ENCODE measurements around the gene LAPTM5. TPM values are rescaled to one million over a fixed set of nuclear protein-coding genes. Genes with fewer than 3 reads are reported as not detected.

The LAPTM5 gene
- total and polyA plus RNA-seq, 2 of the 13 experiments (the other 11 are each of a cell fraction or from before 2014, with no cell fraction given) = 0.41 to 0.86 TPM

DNA sequence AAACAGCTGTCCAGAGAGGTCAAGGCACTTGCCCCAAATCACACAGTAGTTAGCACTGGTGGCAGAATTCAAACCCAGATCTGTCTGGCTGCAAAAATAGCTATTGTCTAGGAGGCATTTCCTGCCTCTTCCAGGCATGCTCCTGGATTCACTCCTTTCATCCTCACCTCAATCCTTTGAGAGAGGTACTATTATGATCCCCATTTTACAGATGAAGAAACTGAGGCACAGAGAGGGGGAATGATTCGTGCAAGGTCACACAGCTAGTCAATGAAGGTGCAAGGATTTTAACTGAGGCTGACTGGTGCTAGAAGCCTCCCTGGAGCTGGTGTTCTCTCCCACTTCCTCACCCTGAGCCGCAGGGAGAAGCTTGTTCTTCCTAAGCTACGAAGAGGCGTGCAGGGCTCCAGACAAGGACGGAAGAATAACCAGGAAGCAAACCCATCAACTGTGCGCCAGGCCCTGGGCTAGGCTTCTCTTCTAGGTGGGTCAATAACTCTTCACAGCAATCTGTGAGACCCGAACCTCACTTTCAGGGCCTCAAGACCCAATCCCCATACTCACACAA lies 631 bp upstream of the LAPTM5 start:
- no peak overlapping the region for H3K4me3 ChIP-seq (replicated peaks in 1 of 3; ENCODE audit: insufficient read depth in 1 of 3, low read depth in 2 of 3, low read length in 3 of 3)
- WGBS (ENCODE audit: low lambda C conversion rate) = 55% methylated on average over 6 of the region's 7 CpGs
- in situ Hi-C loops (cut with HindIII; ENCODE audit: extremely low pct_ligation_motif_present, low pct_unique_long_range_greater_than_20kb) = no loop called here

More for the DNA sequence above, 631 bp upstream of the LAPTM5 start:
- no peaks in the 10 kb centered on the region for H3K79me2 ChIP-seq (ENCODE audit: insufficient read depth, low read length)
- H3K9me3 ChIP-seq (ENCODE audit: low read length) = no peaks in the 10 kb centered on the region
- H3K27ac ChIP-seq (ENCODE audit: extremely low read length, insufficient read depth, low read length) = no peak overlapping the region
- intact Hi-C loops (cut with micrococcal nuclease; ENCODE audit: unreplicated experiment) = no loop called here
- CTCF ChIA-PET (ENCODE audit: low intra/inter-chr PET ratio, low total read pairs) = no interaction called here
- no peak overlapping the region for H3K9ac ChIP-seq (ENCODE audit: insufficient read depth, low read depth, low read length)
- peaks cover 4 to 40% of the 10 kb centered on the region in 2 experiments; a peak in 3 of 5 replicates for H3K27me3 ChIP-seq (ENCODE audit: control insufficient read depth in 1 of 2, insufficient read depth in 2 of 2, low read length in 2 of 2)
- no peaks in the 10 kb centered on the region for H4K20me1 ChIP-seq (ENCODE audit: insufficient read depth, low read length)
- H3K36me3 ChIP-seq (replicated peaks in 1 of 2; ENCODE audit: control insufficient read depth in 1 of 2, insufficient read depth in 2 of 2, low read length in 2 of 2) = no peaks in the 10 kb centered on the region
- DNase-seq (ENCODE audit: low spot score) = no peak
- no TSS peak for BruUV-seq (replicated peaks)
- POLR2A ChIA-PET = interaction anchor here (1.6 kb wide), 1 partner anchor 12 kb away, joined by 3 read pairs; no protein-coding TSS in a partner anchor
- FAIRE-seq = no peak
- peaks cover 19% of the 10 kb centered on the region for H3K4me1 ChIP-seq (ENCODE audit: insufficient read depth, low read length)
- ATAC-seq = no peak
- TF ChIP-seq, protein P1, sequence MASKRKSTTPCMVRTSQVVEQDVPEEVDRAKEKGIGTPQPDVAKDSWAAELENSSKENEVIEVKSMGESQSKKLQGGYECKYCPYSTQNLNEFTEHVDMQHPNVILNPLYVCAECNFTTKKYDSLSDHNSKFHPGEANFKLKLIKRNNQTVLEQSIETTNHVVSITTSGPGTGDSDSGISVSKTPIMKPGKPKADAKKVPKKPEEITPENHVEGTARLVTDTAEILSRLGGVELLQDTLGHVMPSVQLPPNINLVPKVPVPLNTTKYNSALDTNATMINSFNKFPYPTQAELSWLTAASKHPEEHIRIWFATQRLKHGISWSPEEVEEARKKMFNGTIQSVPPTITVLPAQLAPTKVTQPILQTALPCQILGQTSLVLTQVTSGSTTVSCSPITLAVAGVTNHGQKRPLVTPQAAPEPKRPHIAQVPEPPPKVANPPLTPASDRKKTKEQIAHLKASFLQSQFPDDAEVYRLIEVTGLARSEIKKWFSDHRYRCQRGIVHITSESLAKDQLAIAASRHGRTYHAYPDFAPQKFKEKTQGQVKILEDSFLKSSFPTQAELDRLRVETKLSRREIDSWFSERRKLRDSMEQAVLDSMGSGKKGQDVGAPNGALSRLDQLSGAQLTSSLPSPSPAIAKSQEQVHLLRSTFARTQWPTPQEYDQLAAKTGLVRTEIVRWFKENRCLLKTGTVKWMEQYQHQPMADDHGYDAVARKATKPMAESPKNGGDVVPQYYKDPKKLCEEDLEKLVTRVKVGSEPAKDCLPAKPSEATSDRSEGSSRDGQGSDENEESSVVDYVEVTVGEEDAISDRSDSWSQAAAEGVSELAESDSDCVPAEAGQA (IDR thresholded peaks at IDR 0.05; ENCODE audit: low read depth) = no peak
- TF ChIP-seq, protein P1 (CRISPR knock-in tag; IDR thresholded peaks at IDR 0.05; ENCODE audit: borderline replicate concordance) = no peak
- TF ChIP-seq U2AF1 (optimal IDR thresholded peaks at IDR 0.05; ENCODE audit: low read depth, low read length) = no peak
- TF ChIP-seq ZNF816 (CRISPR knock-in tag; IDR thresholded peaks at IDR 0.05; ENCODE audit: borderline replicate concordance) = no peak
- no peak for TF ChIP-seq FLYWCH1 (CRISPR knock-in tag; IDR thresholded peaks at IDR 0.05)
- no peak for TF ChIP-seq ZNF44 (CRISPR knock-in tag; IDR thresholded peaks at IDR 0.05)
- no peak for TF ChIP-seq RCOR2 (CRISPR knock-in tag; IDR thresholded peaks at IDR 0.05)
- TF ChIP-seq, protein P2, sequence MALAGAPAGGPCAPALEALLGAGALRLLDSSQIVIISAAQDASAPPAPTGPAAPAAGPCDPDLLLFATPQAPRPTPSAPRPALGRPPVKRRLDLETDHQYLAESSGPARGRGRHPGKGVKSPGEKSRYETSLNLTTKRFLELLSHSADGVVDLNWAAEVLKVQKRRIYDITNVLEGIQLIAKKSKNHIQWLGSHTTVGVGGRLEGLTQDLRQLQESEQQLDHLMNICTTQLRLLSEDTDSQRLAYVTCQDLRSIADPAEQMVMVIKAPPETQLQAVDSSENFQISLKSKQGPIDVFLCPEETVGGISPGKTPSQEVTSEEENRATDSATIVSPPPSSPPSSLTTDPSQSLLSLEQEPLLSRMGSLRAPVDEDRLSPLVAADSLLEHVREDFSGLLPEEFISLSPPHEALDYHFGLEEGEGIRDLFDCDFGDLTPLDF (CRISPR knock-in tag; IDR thresholded peaks at IDR 0.05) = no peak
- TF ChIP-seq ZNF121 (CRISPR knock-in tag; IDR thresholded peaks at IDR 0.05) = no peak
- no peak for TF ChIP-seq ZNF749 (CRISPR knock-in tag; IDR thresholded peaks at IDR 0.05; ENCODE audit: borderline replicate concordance)
- TF ChIP-seq ZNF790 (CRISPR knock-in tag; IDR thresholded peaks at IDR 0.05; ENCODE audit: borderline replicate concordance) = no peak
- no peak for TF ChIP-seq FIP1L1 (IDR thresholded peaks at IDR 0.05; ENCODE audit: borderline replicate concordance, insufficient read depth, low read depth, low read length)
- TF ChIP-seq HOXA7 (CRISPR knock-in tag; IDR thresholded peaks at IDR 0.05) = no peak
- TF ChIP-seq GABPB1 (CRISPR knock-in tag; IDR thresholded peaks at IDR 0.05) = no peak
- TF ChIP-seq ZNF530 (CRISPR knock-in tag; IDR thresholded peaks at IDR 0.05; ENCODE audit: low read depth) = no peak
- TF ChIP-seq ZNF879 (CRISPR knock-in tag; IDR thresholded peaks at IDR 0.05) = no peak
- TF ChIP-seq KDM4B (CRISPR knock-in tag; IDR thresholded peaks at IDR 0.05) = no peak
- no peak for TF ChIP-seq NCOR1 (IDR thresholded peaks at IDR 0.05; ENCODE audit: borderline replicate concordance, low read length)
- no peak for TF ChIP-seq GATAD1 (CRISPR knock-in tag; IDR thresholded peaks at IDR 0.05)
- TF ChIP-seq HHEX (CRISPR knock-in tag; IDR thresholded peaks at IDR 0.05) = no peak
- no peak overlapping the region for H2AFZ ChIP-seq (ENCODE audit: low read length)
- no peak overlapping the region for H3K4me2 ChIP-seq (ENCODE audit: low read depth, low read length)

Data from HepG2 (cell line).